CD4-positive, CD25-positive, alpha-beta regulatory T cell (primary cell): ENCODE results near the gene TSHR. TPM values are rescaled to one million over a fixed set of nuclear protein-coding genes. Genes with fewer than 3 reads are reported as not detected.

Experiments used
- ATAC-seq, 2 donors: fragments of 150-1000 bp; cut with Tn5 transposase; one replicate each; pipeline ENCODE4 v1.10.0; 2021; ENCODE audit warnings: low read depth in 2 of 2, moderate number of reproducible peaks in 2 of 2, moderate library complexity in 1 of 2
- DNase-seq, 3 donors: peaks; one replicate each; pipeline versions ENCODE4 v3.0.0 to v3.0.0-alpha.2; 2012 to 2022; ENCODE audit warnings: mixed read lengths in 1 of 3
- H3K27ac ChIP-seq: one replicate; pipeline ENCODE4 v1.7.0; 2013; ENCODE audit warnings: mild to moderate bottlenecking, low read length; ENCODE audit not compliant: insufficient read depth, poor library complexity, severe bottlenecking
- H3K27me3 ChIP-seq: one replicate; pipeline ENCODE4 v1.7.0; 2013; ENCODE audit warnings: low read length; ENCODE audit not compliant: control insufficient read depth, insufficient read depth
- H3K36me3 ChIP-seq: one replicate; pipeline ENCODE4 v1.7.0; 2013; ENCODE audit warnings: mild to moderate bottlenecking, low read length, moderate library complexity; ENCODE audit not compliant: control insufficient read depth, insufficient read depth
- H3K4me1 ChIP-seq: 2 replicates; pipeline ENCODE4 v1.7.0; 2013; ENCODE audit warnings: mild to moderate bottlenecking, low read length; ENCODE audit not compliant: insufficient read depth, control insufficient read depth, poor library complexity, severe bottlenecking
- H3K4me3 ChIP-seq: one replicate; pipeline ENCODE4 v1.7.0; 2013; ENCODE audit warnings: low read depth, mild to moderate bottlenecking, low read length, moderate library complexity
- H3K9me3 ChIP-seq, 2 experiments: 1 replicate in 1 of 2; 2 replicates in 1 of 2; pipeline ENCODE4 v1.7.0; 2013; ENCODE audit warnings: low read length in 2 of 2, mild to moderate bottlenecking in 1 of 2, moderate library complexity in 1 of 2; ENCODE audit not compliant: control insufficient read depth in 2 of 2
- H3K27ac Mint-ChIP-seq, 3 donors: one replicate each; pipeline ENCODE4 v1.8.0; 2020 to 2022; ENCODE audit warnings: mild to moderate bottlenecking in 3 of 3, mixed read lengths in 3 of 3, moderate library complexity in 2 of 3
- H3K27me3 Mint-ChIP-seq: one replicate; pipeline ENCODE4 v1.8.0; 2022; ENCODE audit warnings: mild to moderate bottlenecking, mixed read lengths
- H3K36me3 Mint-ChIP-seq: one replicate; pipeline ENCODE4 v1.8.0; 2020; ENCODE audit warnings: mixed read lengths
- H3K4me1 Mint-ChIP-seq, 4 donors: one replicate each; pipeline ENCODE4 v1.8.0; 2020 to 2022; ENCODE audit warnings: mixed read lengths in 4 of 4, mild to moderate bottlenecking in 1 of 4
- H3K4me3 Mint-ChIP-seq, 4 donors: one replicate each; pipeline ENCODE4 v1.8.0; 2020 to 2022; ENCODE audit warnings: mild to moderate bottlenecking in 4 of 4, mixed read lengths in 4 of 4, moderate library complexity in 3 of 4
- H3K9me3 Mint-ChIP-seq, 7 donors: one replicate each; pipeline ENCODE4 v1.8.0; 2020 to 2022; ENCODE audit warnings: mixed read lengths in 7 of 7, mild to moderate bottlenecking in 3 of 7, moderate library complexity in 2 of 7
- polyA plus RNA-seq, 4 donors: library from polyadenylated mRNA; unstranded; fragments of 300-500 nt; fragmentation: Illumina TruSeq; gene quantifications; one replicate each; pipeline ENCODE4 v1.2.3, GENCODE V29; 2021
- total RNA-seq: library from RNA; stranded (reverse); gene quantifications from one replicate; pipeline ENCODE4 v1.2.3, GENCODE V29; 2022

Gene TSHR
- total and polyA plus RNA-seq, 5 donors from 2014 or later = 4.4 to 19.3 (median 16.0) TPM

- ATAC-seq (no peak), DNase-seq (no peak)
- H3K4me3 ChIP-seq = no peak overlapping the region
- H3K27ac ChIP-seq = no peak overlapping the region
- H3K36me3 ChIP-seq = no peaks in the 10 kb centered on the region
- H3K4me1 Mint-ChIP-seq = no peaks in the 10 kb centered on the region
- peaks cover 4% of the 10 kb centered on the region for H3K27me3 Mint-ChIP-seq
- no peak overlapping the region for H3K4me3 Mint-ChIP-seq
- H3K27ac Mint-ChIP-seq = no peak overlapping the region
- no peaks in the 10 kb centered on the region for H3K9me3 ChIP-seq
- H3K9me3 Mint-ChIP-seq = peaks cover 0 to 3% (median 0%) of the 10 kb centered on the region in 7 donors
- H3K4me1 ChIP-seq = no peaks in the 10 kb centered on the region
- no peaks in the 10 kb centered on the region for H3K36me3 Mint-ChIP-seq
- no peaks in the 10 kb centered on the region for H3K27me3 ChIP-seq
Observed at GRCh38 chr14:81157431-81157830, 202.0 kb downstream of the TSHR start.

GRCh38 chr14:81161088-81161487 is 205.7 kb downstream of the TSHR start:
- Mint-ChIP-seq H3K27me3 (no peaks in the 10 kb centered on the region), H3K4me3 (no peak overlapping the region), H3K27ac (no peak overlapping the region), H3K36me3 (no peaks in the 10 kb centered on the region), H3K9me3 (no peaks in the 10 kb centered on the region), H3K4me1 (peaks cover 0 to 10% (median 2%) of the 10 kb centered on the region in 4 donors)
- Histone ChIP-seq H3K36me3 (no peaks in the 10 kb centered on the region), H3K9me3 (no peaks in the 10 kb centered on the region), H3K4me3 (no peak overlapping the region), H3K4me1 (no peaks in the 10 kb centered on the region), H3K27me3 (no peaks in the 10 kb centered on the region), H3K27ac (no peak overlapping the region)
- DNase-seq = no peak
- ATAC-seq = no peak

GRCh38 chr14:81161749-81162148 is 206.3 kb downstream of the TSHR start:
- Histone ChIP-seq H3K9me3 (no peaks in the 10 kb centered on the region), H3K4me1 (no peaks in the 10 kb centered on the region), H3K4me3 (no peak overlapping the region), H3K27ac (no peak overlapping the region), H3K36me3 (no peaks in the 10 kb centered on the region), H3K27me3 (no peaks in the 10 kb centered on the region)
- Mint-ChIP-seq H3K36me3 (no peaks in the 10 kb centered on the region), H3K27me3 (no peaks in the 10 kb centered on the region), H3K4me3 (no peak overlapping the region), H3K9me3 (no peaks in the 10 kb centered on the region), H3K4me1 (peaks cover 0 to 10% (median 2%) of the 10 kb centered on the region in 4 donors), H3K27ac (no peak overlapping the region)
- ATAC-seq (no peak), DNase-seq (no peak)

GRCh38 chr14:81162941-81163340 is 207.5 kb downstream of the TSHR start:
- Mint-ChIP-seq H3K27me3 (no peaks in the 10 kb centered on the region), H3K9me3 (no peaks in the 10 kb centered on the region), H3K27ac (no peak overlapping the region), H3K36me3 (no peaks in the 10 kb centered on the region), H3K4me1 (peaks cover 0 to 10% (median 3%) of the 10 kb centered on the region in 4 donors), H3K4me3 (no peak overlapping the region)
- no peaks in the 10 kb centered on the region for H3K36me3 ChIP-seq
- H3K27ac ChIP-seq = no peak overlapping the region
- no peaks in the 10 kb centered on the region for H3K4me1 ChIP-seq
- H3K4me3 ChIP-seq = no peak overlapping the region
- H3K9me3 ChIP-seq = no peaks in the 10 kb centered on the region
- H3K27me3 ChIP-seq = no peaks in the 10 kb centered on the region
- ATAC-seq = no peak
- DNase-seq = no peak

GRCh38 chr14:81164167-81164774 is 208.8 kb downstream of the TSHR start:
- H3K4me1 ChIP-seq = peaks cover 5% of the 10 kb centered on the region
- no peaks in the 10 kb centered on the region for H3K9me3 Mint-ChIP-seq
- no peak overlapping the region for H3K4me3 Mint-ChIP-seq
- no peak overlapping the region for H3K27ac ChIP-seq
- H3K4me3 ChIP-seq = no peak overlapping the region
- H3K9me3 ChIP-seq = no peaks in the 10 kb centered on the region
- ATAC-seq = peak; percentile 66 to 68
- H3K4me1 Mint-ChIP-seq = peaks cover 8 to 13% (median 11%) of the 10 kb centered on the region in 4 donors
- no peaks in the 10 kb centered on the region for H3K27me3 ChIP-seq
- H3K27ac Mint-ChIP-seq = peak overlapping the region in 2 of 3 donors; percentile 60 to 65
- DNase-seq = peak in 2 of 3 donors; percentile 16 to 79
- H3K36me3 ChIP-seq = no peaks in the 10 kb centered on the region
- no peaks in the 10 kb centered on the region for H3K27me3 Mint-ChIP-seq
- H3K36me3 Mint-ChIP-seq = no peaks in the 10 kb centered on the region

GRCh38 chr14:81165188-81165587 is 209.8 kb downstream of the TSHR start:
- Histone ChIP-seq H3K4me1 (peaks cover 14% of the 10 kb centered on the region), H3K36me3 (no peaks in the 10 kb centered on the region), H3K27me3 (no peaks in the 10 kb centered on the region), H3K9me3 (no peaks in the 10 kb centered on the region), H3K27ac (no peak overlapping the region), H3K4me3 (no peak overlapping the region)
- Mint-ChIP-seq H3K4me3 (no peak overlapping the region), H3K36me3 (no peaks in the 10 kb centered on the region), H3K27ac (no peak overlapping the region), H3K27me3 (no peaks in the 10 kb centered on the region), H3K9me3 (no peaks in the 10 kb centered on the region), H3K4me1 (peaks cover 14 to 22% (median 17%) of the 10 kb centered on the region in 4 donors)
- ATAC-seq = no peak
- no peak for DNase-seq

GRCh38 chr14:81166121-81166520 is 210.7 kb downstream of the TSHR start:
- no peak overlapping the region for H3K27ac ChIP-seq
- Mint-ChIP-seq H3K4me3 (no peak overlapping the region), H3K4me1 (peaks cover 21 to 31% (median 24%) of the 10 kb centered on the region in 4 donors), H3K36me3 (no peaks in the 10 kb centered on the region), H3K27me3 (no peaks in the 10 kb centered on the region), H3K9me3 (no peaks in the 10 kb centered on the region), H3K27ac (no peak overlapping the region)
- no peaks in the 10 kb centered on the region for H3K27me3 ChIP-seq
- H3K36me3 ChIP-seq = no peaks in the 10 kb centered on the region
- DNase-seq (no peak), ATAC-seq (no peak)
- H3K4me1 ChIP-seq = peaks cover 23% of the 10 kb centered on the region
- H3K4me3 ChIP-seq = no peak overlapping the region
- no peaks in the 10 kb centered on the region for H3K9me3 ChIP-seq

GRCh38 chr14:81169267-81169666 is 213.8 kb downstream of the TSHR start:
- H3K27me3 ChIP-seq = no peaks in the 10 kb centered on the region
- Mint-ChIP-seq H3K27me3 (no peaks in the 10 kb centered on the region), H3K4me3 (peak overlapping the region; percentile 83 to 95 (median 94)), H3K9me3 (no peaks in the 10 kb centered on the region), H3K36me3 (no peaks in the 10 kb centered on the region), H3K4me1 (peaks cover 13 to 38% (median 27%) of the 10 kb centered on the region in 4 donors), H3K27ac (peak overlapping the region; percentile 94 to 96 (median 95))
- no peaks in the 10 kb centered on the region for H3K9me3 ChIP-seq
- no peaks in the 10 kb centered on the region for H3K36me3 ChIP-seq
- DNase-seq = no peak
- peaks cover 23% of the 10 kb centered on the region for H3K4me1 ChIP-seq
- H3K27ac ChIP-seq = peak overlapping the region; percentile 87
- peak overlapping the region; percentile 79 for H3K4me3 ChIP-seq
- ATAC-seq = no peak
